AG04450 (cell line): Measurements from ENCODE around the gene GPR135. TPM values are rescaled to one million over a fixed set of nuclear protein-coding genes. Genes with fewer than 3 reads are reported as not detected.

Experiments used
- CTCF ChIA-PET: fragments of 300-600, 350-600 bp; formaldehyde crosslinking; extraction: SDS; loops from one replicate; lab custom pipeline; 2022; ENCODE audit warnings: antibody characterized with exemption, inconsistent platforms; lab: Charles Lee
- POLR2A ChIA-PET: fragments of 350-600 bp; formaldehyde crosslinking; extraction: SDS; loops from one replicate; lab custom pipeline; 2021; ENCODE audit warnings: antibody characterized with exemption, inconsistent platforms; lab: Yijun Ruan, JAX
- DNase-seq: peaks from one replicate; pipeline ENCODE4 v3.0.0-alpha.2; 2011; ENCODE audit warnings: low read depth, low spot score
- H3K27ac ChIP-seq: one replicate; pipeline ENCODE4 v1.5.1; 2012; ENCODE audit warnings: low read depth, low read length, control low read depth
- H3K27me3 ChIP-seq: one replicate; pipeline ENCODE4 v1.6.0; 2012; ENCODE audit warnings: low read length; ENCODE audit not compliant: control insufficient read depth, insufficient read depth
- H3K4me3 ChIP-seq: 2 replicates; pipeline ENCODE4 v1.5.1; 2011; ENCODE audit warnings: mild to moderate bottlenecking, low read depth, low read length, control low read depth
- H3K9me3 ChIP-seq: 2 replicates; pipeline ENCODE4 v1.5.1; 2012; ENCODE audit warnings: low read length; ENCODE audit not compliant: control insufficient read depth, insufficient read depth
- CTCF ChIP-seq: IDR thresholded peaks from 2 replicates; pipeline ENCODE4 v1.5.1; 2011; ENCODE audit warnings: low read depth, low read length, control low read depth, inconsistent platforms
- polyA minus RNA-seq: library from RNA; depleted of rRNA, polyadenylated mRNA; stranded (reverse); fragments of >200 nt; gene quantifications from 2 replicates; pipeline ENCODE4 v1.2.3, GENCODE V29; 2011; rRNA and poly(A)+ RNA removed
- polyA plus RNA-seq: library from polyadenylated mRNA; depleted of rRNA; stranded (reverse); fragments of >200 nt; gene quantifications from 2 replicates; pipeline ENCODE4 v1.2.3, GENCODE V29; 2011; rRNA removed

Gene GPR135, protein sequence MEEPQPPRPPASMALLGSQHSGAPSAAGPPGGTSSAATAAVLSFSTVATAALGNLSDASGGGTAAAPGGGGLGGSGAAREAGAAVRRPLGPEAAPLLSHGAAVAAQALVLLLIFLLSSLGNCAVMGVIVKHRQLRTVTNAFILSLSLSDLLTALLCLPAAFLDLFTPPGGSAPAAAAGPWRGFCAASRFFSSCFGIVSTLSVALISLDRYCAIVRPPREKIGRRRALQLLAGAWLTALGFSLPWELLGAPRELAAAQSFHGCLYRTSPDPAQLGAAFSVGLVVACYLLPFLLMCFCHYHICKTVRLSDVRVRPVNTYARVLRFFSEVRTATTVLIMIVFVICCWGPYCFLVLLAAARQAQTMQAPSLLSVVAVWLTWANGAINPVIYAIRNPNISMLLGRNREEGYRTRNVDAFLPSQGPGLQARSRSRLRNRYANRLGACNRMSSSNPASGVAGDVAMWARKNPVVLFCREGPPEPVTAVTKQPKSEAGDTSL
- polyA plus RNA-seq (1.7 and 2.4 TPM in 2 replicates), polyA minus RNA-seq (2.7 and 4.5 TPM in 2 replicates)

GRCh38 chr14:59465316-59466135 lies at the start of gene GPR135:
Gene GPR135 (minus strand): TSS chr14:59465380. CDS start chr14:59465226, 154 bp downstream.
- DNase-seq: no peak
- Histone ChIP-seq H3K27me3 (no peaks in the 10 kb centered on the region), H3K9me3 (peaks cover 5% of the 10 kb centered on the region; the same call in 1 of the 2 replicates), H3K27ac (no peak within 1 kb of the TSS), H3K4me3 (peak within 1 kb of the TSS; percentile 61)
- no peak for TF ChIP-seq CTCF
- ChIA-PET CTCF (interaction anchor here (0.6 kb wide), 3 partner anchors 19 to 829 kb away, joined by 3 to 4 read pairs (median 3); partner anchors contain the start of gene L3HYPDH), POLR2A (interaction anchor here (1.1 to 2.3 kb wide), 2 partner anchors 17 to 19 kb away, joined by 7 to 9 read pairs; partner anchors contain the start of genes JKAMP and L3HYPDH)

GRCh38 chr14:59511916-59512575 lies 46.9 kb upstream of the GPR135 start:
- ChIA-PET CTCF (interaction anchor here (0.6 to 1.6 kb wide), 17 partner anchors 9 to 672 kb away, joined by 3 to 18 read pairs (median 3); partner anchors contain the start of gene CCDC175), POLR2A (no interaction called here)
- no peak for DNase-seq
- no peak overlapping the region for H3K27ac ChIP-seq
- H3K4me3 ChIP-seq: no peak overlapping the region
- no peaks in the 10 kb centered on the region for H3K27me3 ChIP-seq
- H3K9me3 ChIP-seq: no peaks in the 10 kb centered on the region
- peak; percentile 59 for TF ChIP-seq CTCF

DNA sequence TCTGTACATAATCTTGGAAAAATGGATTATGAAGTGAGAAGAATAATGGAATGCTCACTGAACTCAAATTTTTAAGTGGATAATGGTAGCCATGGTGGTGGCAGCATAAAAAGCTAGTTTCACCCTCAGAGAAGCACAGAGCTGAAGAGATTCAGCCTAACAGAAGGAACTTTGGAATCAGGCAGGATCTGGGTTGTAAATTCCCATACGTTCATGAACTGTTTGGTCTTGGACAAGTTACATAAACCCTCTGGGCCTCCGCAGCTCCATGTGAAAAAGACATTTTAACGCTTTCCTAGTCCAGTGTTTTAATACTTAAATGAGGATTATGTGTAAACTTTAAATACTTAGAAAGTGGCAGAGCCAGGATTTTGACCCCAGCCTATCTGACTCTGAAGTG lies 45.8 kb upstream of the GPR135 start:
- TF ChIP-seq CTCF: no peak
- POLR2A ChIA-PET: no interaction called here
- Histone ChIP-seq H3K27ac (no peak overlapping the region), H3K9me3 (no peaks in the 10 kb centered on the region), H3K27me3 (no peaks in the 10 kb centered on the region), H3K4me3 (no peak overlapping the region)
- DNase-seq: no peak
- CTCF ChIA-PET: interaction anchor here (0.7 to 5.3 kb wide), 4 partner anchors 11 to 167 kb away, joined by 3 to 169 read pairs (median 4); partner anchors contain the start of gene CCDC175

DNA sequence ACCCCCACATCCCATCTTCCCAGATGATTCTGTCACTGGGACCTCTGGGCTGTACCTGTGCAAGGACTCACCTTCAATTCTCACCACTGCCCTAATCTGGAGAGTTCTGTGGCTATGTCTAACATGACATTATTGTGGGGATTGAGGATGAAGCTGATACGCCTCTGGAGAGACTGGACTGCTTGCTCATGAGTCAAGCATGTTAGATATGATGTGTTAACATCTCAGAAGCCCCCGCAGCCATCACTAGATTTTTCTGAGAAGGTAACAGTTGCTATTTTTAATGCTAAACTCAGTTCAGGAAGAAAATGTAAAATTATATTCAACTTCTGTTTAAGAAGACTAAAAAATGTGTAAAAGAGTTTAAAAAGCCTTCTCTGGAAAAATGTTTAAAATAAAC lies 44.8 kb upstream of the GPR135 start:
- H3K27me3 ChIP-seq: no peaks in the 10 kb centered on the region
- ChIA-PET POLR2A (no interaction called here), CTCF (interaction anchor here (0.8 to 5.3 kb wide), 5 partner anchors 67 to 674 kb away, joined by 4 to 169 read pairs (median 5); partner anchors contain the start of gene CCDC175)
- H3K4me3 ChIP-seq: no peak overlapping the region
- no peaks in the 10 kb centered on the region for H3K9me3 ChIP-seq
- no peak for TF ChIP-seq CTCF
- H3K27ac ChIP-seq: no peak overlapping the region
- no peak for DNase-seq
